Trophoblast cell (in vitro differentiated cells and primary cell): ENCODE results near the gene PLCG1.
A peak's percentile ranks its signal among the peaks of the same experiment; 100 is the strongest.

Source experiments
- DNase-seq, 2 donors: peaks; one replicate each; pipeline ENCODE4 v3.0.0-alpha.2; 2016
- H2AFZ ChIP-seq: 2 replicates; pipeline ENCODE4 v1.6.1; 2013; ENCODE audit warnings: low read length, moderate library complexity, mild to moderate bottlenecking; ENCODE audit not compliant: insufficient read depth, poor library complexity
- H2AK5ac ChIP-seq: 2 replicates; pipeline ENCODE4 v1.6.1; 2013; ENCODE audit warnings: mild to moderate bottlenecking, low read length
- H2BK120ac ChIP-seq: 2 replicates; pipeline ENCODE4 v1.6.1; 2013; ENCODE audit warnings: low read length, mild to moderate bottlenecking, moderate library complexity; ENCODE audit not compliant: insufficient read depth, poor library complexity
- H2BK12ac ChIP-seq: 2 replicates; pipeline ENCODE4 v1.6.1; 2013; ENCODE audit warnings: mild to moderate bottlenecking, low read length, moderate library complexity
- H2BK5ac ChIP-seq: 2 replicates; pipeline ENCODE4 v1.6.1; 2013; ENCODE audit warnings: low read length, low read depth, moderate library complexity, mild to moderate bottlenecking; ENCODE audit not compliant: poor library complexity
- H3K14ac ChIP-seq: 2 replicates; pipeline ENCODE4 v1.6.1; 2013; ENCODE audit warnings: mild to moderate bottlenecking, low read length
- H3K18ac ChIP-seq: 2 replicates; pipeline ENCODE4 v1.6.1; 2013; ENCODE audit warnings: mild to moderate bottlenecking, low read length
- H3K23ac ChIP-seq: 2 replicates; pipeline ENCODE4 v1.6.1; 2013; ENCODE audit warnings: low read length
- H3K27ac ChIP-seq: 2 replicates; pipeline ENCODE4 v1.5.1; 2013; ENCODE audit warnings: low read depth, mild to moderate bottlenecking, inconsistent platforms, low read length, moderate library complexity
- H3K27me3 ChIP-seq: 2 replicates; pipeline ENCODE4 v1.6.1; 2013; ENCODE audit warnings: inconsistent platforms, mild to moderate bottlenecking, low read length, moderate library complexity; ENCODE audit not compliant: insufficient read depth
- H3K36me3 ChIP-seq, 2 experiments: 1 replicate in 1 of 2; 2 replicates in 1 of 2; pipeline ENCODE4 v1.6.1; 2013; ENCODE audit warnings: low read length in 2 of 2, mild to moderate bottlenecking in 2 of 2, moderate library complexity in 1 of 2; ENCODE audit not compliant: insufficient read depth in 2 of 2, control insufficient read depth in 1 of 2
- H3K4ac ChIP-seq: 2 replicates; pipeline ENCODE4 v1.6.1; 2013; ENCODE audit warnings: low read depth, mild to moderate bottlenecking, low read length, moderate library complexity
- H3K4me1 ChIP-seq, 2 experiments: 1 replicate in 1 of 2; 2 replicates in 1 of 2; pipeline ENCODE4 v1.6.1; 2013; ENCODE audit warnings: low read length in 2 of 2, mild to moderate bottlenecking in 2 of 2, moderate library complexity in 1 of 2; ENCODE audit not compliant: insufficient read depth in 2 of 2, control insufficient read depth in 1 of 2
- H3K4me2 ChIP-seq: 2 replicates; pipeline ENCODE4 v1.6.1; 2013; ENCODE audit warnings: inconsistent platforms, mild to moderate bottlenecking, low read length, moderate library complexity
- H3K4me3 ChIP-seq: 2 replicates; pipeline ENCODE4 v1.5.1; 2013; ENCODE audit warnings: mild to moderate bottlenecking, low read depth, low read length, inconsistent platforms
- H3K79me1 ChIP-seq: one replicate; pipeline ENCODE4 v1.6.1; 2013; ENCODE audit warnings: low read length
- H3K79me2 ChIP-seq: 2 replicates; pipeline ENCODE4 v1.6.1; 2013; ENCODE audit warnings: low read length, mild to moderate bottlenecking; ENCODE audit not compliant: control insufficient read depth, insufficient read depth, poor library complexity
- H3K9ac ChIP-seq: 2 replicates; pipeline ENCODE4 v1.6.1; 2013; ENCODE audit warnings: mild to moderate bottlenecking, low read length
- H3K9me3 ChIP-seq: 2 replicates; pipeline ENCODE4 v1.6.1; 2013; ENCODE audit warnings: low read depth, mild to moderate bottlenecking, control low read depth, inconsistent platforms, low read length; ENCODE audit not compliant: insufficient read depth
- H4K12ac ChIP-seq: 2 replicates; pipeline ENCODE4 v1.6.1; 2013; ENCODE audit warnings: low read depth, mild to moderate bottlenecking, low read length, moderate library complexity
- H4K8ac ChIP-seq: 2 replicates; pipeline ENCODE4 v1.6.1; 2013; ENCODE audit warnings: low read depth, mild to moderate bottlenecking, low read length, moderate library complexity
- H4K91ac ChIP-seq: one replicate; pipeline ENCODE4 v1.6.1; 2013; ENCODE audit warnings: low read depth, mild to moderate bottlenecking, low read length, moderate library complexity
- WGBS: extraction: QIAGEN DNeasy Blood & Tissue Kit; methylation state at CpG from one replicate; pipeline ENCODE4 v1.1.7; 2013; ENCODE audit warnings: missing lambda C conversion rate; ENCODE audit not compliant: insufficient read length, insufficient coverage; ENCODE audit errors: extremely low coverage; 5-methylcytosine and 5-hydroxymethylcytosine counted together

PLCG1 gene

GRCh38 chr20:41203660-41204059 lies 66.3 kb downstream of the PLCG1 start:
- no peak overlapping the region for H3K4ac ChIP-seq
- no peak overlapping the region for H3K14ac ChIP-seq
- no peak overlapping the region for H2BK5ac ChIP-seq
- H2BK12ac ChIP-seq = no peak overlapping the region
- no peak overlapping the region for H3K18ac ChIP-seq
- no peak overlapping the region for H2BK120ac ChIP-seq
- no peak overlapping the region for H4K91ac ChIP-seq
- H2AK5ac ChIP-seq = no peak overlapping the region
- no CpG with 5 or more reads among the region's 9 CpGs for WGBS
- H3K9me3 ChIP-seq = peaks cover 4% of the 10 kb centered on the region
- no peak overlapping the region for H3K23ac ChIP-seq
- no peaks in the 10 kb centered on the region for H3K27me3 ChIP-seq
- H3K4me1 ChIP-seq = no peaks in the 10 kb centered on the region
- H2AFZ ChIP-seq = no peak overlapping the region
- no peak overlapping the region for H3K4me2 ChIP-seq
- H3K9ac ChIP-seq = no peak overlapping the region
- no peak for DNase-seq
- H3K79me2 ChIP-seq = no peaks in the 10 kb centered on the region
- H3K36me3 ChIP-seq = peaks cover 0 to 2% of the 10 kb centered on the region in 2 experiments
- H3K4me3 ChIP-seq = no peak overlapping the region
- H4K8ac ChIP-seq = no peak overlapping the region
- H4K12ac ChIP-seq = no peak overlapping the region
- no peak overlapping the region for H3K27ac ChIP-seq
- H3K79me1 ChIP-seq = no peaks in the 10 kb centered on the region

- Histone ChIP-seq H3K36me3 (peaks cover 0 to 2% of the 10 kb centered on the region in 2 experiments), H3K18ac (no peak overlapping the region), H3K14ac (no peak overlapping the region), H4K8ac (no peak overlapping the region), H2AFZ (no peak overlapping the region), H3K23ac (peak overlapping the region; percentile 41), H4K12ac (no peak overlapping the region), H3K79me2 (no peaks in the 10 kb centered on the region), H3K27ac (no peak overlapping the region), H3K4me3 (peak overlapping the region; percentile 39), H3K27me3 (no peaks in the 10 kb centered on the region), H2BK12ac (no peak overlapping the region), H3K9ac (peak overlapping the region; percentile 54), H2AK5ac (no peak overlapping the region), H2BK120ac (no peak overlapping the region), H3K4me1 (no peaks in the 10 kb centered on the region), H2BK5ac (no peak overlapping the region), H4K91ac (no peak overlapping the region), H3K4ac (no peak overlapping the region), H3K79me1 (no peaks in the 10 kb centered on the region), H3K4me2 (no peak overlapping the region), H3K9me3 (peaks cover 4% of the 10 kb centered on the region)
- no CpG with 5 or more reads among the region's 8 CpGs for WGBS
- peak; percentile 7 to 53 for DNase-seq
Observed at GRCh38 chr20:41204304-41205265, 67.2 kb downstream of the PLCG1 start.

GRCh38 chr20:41205313-41205712 lies 68.0 kb downstream of the PLCG1 start:
- no peak overlapping the region for H3K18ac ChIP-seq
- H3K23ac ChIP-seq = no peak overlapping the region
- H3K9ac ChIP-seq = no peak overlapping the region
- no peak overlapping the region for H3K27ac ChIP-seq
- H2BK120ac ChIP-seq = no peak overlapping the region
- no peaks in the 10 kb centered on the region for H3K27me3 ChIP-seq
- H4K91ac ChIP-seq = no peak overlapping the region
- H2AK5ac ChIP-seq = no peak overlapping the region
- H3K4me1 ChIP-seq = no peaks in the 10 kb centered on the region
- no peak overlapping the region for H3K4ac ChIP-seq
- H3K4me3 ChIP-seq = no peak overlapping the region
- H4K12ac ChIP-seq = no peak overlapping the region
- no peaks in the 10 kb centered on the region for H3K79me1 ChIP-seq
- H3K14ac ChIP-seq = no peak overlapping the region
- H3K79me2 ChIP-seq = no peaks in the 10 kb centered on the region
- no peak overlapping the region for H3K4me2 ChIP-seq
- no peak overlapping the region for H4K8ac ChIP-seq
- no peak for DNase-seq
- no CpG with 5 or more reads among the region's 11 CpGs for WGBS
- no peak overlapping the region for H2BK12ac ChIP-seq
- H3K36me3 ChIP-seq = peaks cover 0 to 2% of the 10 kb centered on the region in 2 experiments
- H3K9me3 ChIP-seq = peaks cover 2% of the 10 kb centered on the region
- no peak overlapping the region for H2BK5ac ChIP-seq
- no peak overlapping the region for H2AFZ ChIP-seq

GRCh38 chr20:41213150-41213820 lies 75.9 kb downstream of the PLCG1 start:
- Histone ChIP-seq H3K27ac (no peak overlapping the region), H3K36me3 (no peaks in the 10 kb centered on the region), H3K27me3 (no peaks in the 10 kb centered on the region), H3K14ac (no peak overlapping the region), H4K91ac (no peak overlapping the region), H3K4me1 (no peaks in the 10 kb centered on the region), H3K79me1 (no peaks in the 10 kb centered on the region), H3K9me3 (no peaks in the 10 kb centered on the region), H2BK5ac (no peak overlapping the region), H4K12ac (no peak overlapping the region), H2BK120ac (no peak overlapping the region), H3K23ac (no peak overlapping the region), H3K9ac (no peak overlapping the region), H3K79me2 (no peaks in the 10 kb centered on the region), H3K4me3 (no peak overlapping the region), H3K18ac (no peak overlapping the region), H3K4me2 (no peak overlapping the region), H4K8ac (no peak overlapping the region), H3K4ac (no peak overlapping the region), H2AK5ac (no peak overlapping the region), H2BK12ac (no peak overlapping the region), H2AFZ (no peak overlapping the region)
- WGBS = no CpG with 5 or more reads among the region's 1 CpG
- DNase-seq = no peak
